ENCODE data around the gene PLEKHG2. TPM values are rescaled to one million over a fixed set of nuclear protein-coding genes. Genes with fewer than 3 reads are reported as not detected.
A peak's percentile ranks its signal among the peaks of the same experiment; 100 is the strongest.

The PLEKHG2 gene
- total and polyA plus RNA-seq, 9 of the 15 experiments (the other 6 are each of a cell fraction or from before 2014, with no cell fraction given), result 0.98 to 45.7 (median 9.8) TPM

GRCh38 chr19:39372047-39372802, 40.2 kb upstream of the PLEKHG2 start:
- H3K9me3 ChIP-seq (replicated peaks; ENCODE audit: control insufficient read depth, insufficient read depth, low read depth, low read length), result no peaks in the 10 kb centered on the region
- no peak for FAIRE-seq
- no peaks in the 10 kb centered on the region for H3K27me3 ChIP-seq (ENCODE audit: control insufficient read depth in 2 of 2, insufficient read depth in 2 of 2, low read length in 2 of 2)
- 93% methylated on average over 8 of the region's 8 CpGs for WGBS (ENCODE audit: insufficient coverage, low coverage, missing lambda C conversion rate)
- peaks cover 3% of the 10 kb centered on the region for H3K9me1 ChIP-seq (ENCODE audit: control insufficient read depth, insufficient read depth, low read length)
- H3K4me1 ChIP-seq (replicated peaks in 1 of 2; ENCODE audit: control insufficient read depth in 2 of 2, insufficient read depth in 2 of 2, low read length in 2 of 2), result no peaks in the 10 kb centered on the region
- peak overlapping the region in 1 of 2 experiments; percentile 38; a peak in 1 of 4 replicates for H3K9ac ChIP-seq (ENCODE audit: insufficient read depth in 1 of 2, low read depth in 2 of 2, low read length in 2 of 2)
- ChIA-PET CTCF (ENCODE audit: low intra/inter-chr PET ratio) (no interaction called here), POLR2A (interaction anchor here (1.0 to 1.8 kb wide), 2 partner anchors 17 to 19 kb away, joined by 3 to 5 read pairs; partner anchors contain the start of genes MED29 and PAF1)
- H3K79me2 ChIP-seq (ENCODE audit: control insufficient read depth, insufficient read depth, low read length), result no peaks in the 10 kb centered on the region
- intact Hi-C loops (cut with micrococcal nuclease), result no loop called here
- in situ Hi-C loops (cut with MboI), result no loop called here
- no peak overlapping the region for H3K27ac ChIP-seq (ENCODE audit: extremely low read depth, low read depth, low read length)
- DNase-seq (ENCODE audit: extremely low read depth in 1 of 4, low spot score in 3 of 4), result no peak
- no TSS peak for BruUV-seq (replicated peaks)
- TF ChIP-seq BRD4 (IDR thresholded peaks at IDR 0.05) (no peak), NFIX (CRISPR knock-in tag; IDR thresholded peaks at IDR 0.05; ENCODE audit: low read depth) (no peak), ZBTB40 (IDR thresholded peaks at IDR 0.05) (no peak), ZBTB40 (CRISPR knock-in tag; IDR thresholded peaks at IDR 0.05) (no peak), ZFPM2 (CRISPR knock-in tag; IDR thresholded peaks at IDR 0.05) (no peak)
- H3K36me3 ChIP-seq (ENCODE audit: control insufficient read depth, insufficient read depth, low read length), result peaks cover 86% of the 10 kb centered on the region
- no peaks in the 10 kb centered on the region for H4K20me1 ChIP-seq (replicated peaks; ENCODE audit: control insufficient read depth, insufficient read depth, low read length)
- H3K4me3 ChIP-seq, result no peak overlapping the region
- H3K4me2 ChIP-seq (ENCODE audit: insufficient read depth, low read length), result no peak overlapping the region
- ATAC-seq, result no peak
- H2AFZ ChIP-seq (ENCODE audit: low read depth, low read length), result no peak overlapping the region
